SK-N-SH (cell line): ENCODE measurements around the gene POU2AF2. TPM values are rescaled to one million over a fixed set of nuclear protein-coding genes. Genes with fewer than 3 reads are reported as not detected.

ENCODE experiments used
- CTCF ChIA-PET: fragments of 300-600, 350-600 bp; formaldehyde crosslinking; extraction: SDS; loops from one replicate; lab custom pipeline; 2021; lab: Yijun Ruan, JAX
- POLR2A ChIA-PET: fragments of 350-600 bp; sonication (Branson Sonifier 250); formaldehyde crosslinking; extraction: SDS; loops from one replicate; lab custom pipeline; 2020; ENCODE audit warnings: antibody characterized with exemption, inconsistent platforms; lab: Yijun Ruan, JAX
- DNase-seq: peaks from one replicate; pipeline ENCODE4 v3.0.0; 2012
- H2AFZ ChIP-seq: fragments of 200-600 bp; sonication (generic); 2 replicates; pipeline ENCODE4 v1.8.1; 2016; ENCODE audit warnings: antibody characterized with exemption, mild to moderate bottlenecking, low read depth
- H3F3A ChIP-seq: fragments of 200-600 bp; sonication (generic); replicated peaks from 2 replicates; pipeline ENCODE3; 2016; ENCODE audit warnings: antibody characterized with exemption, mild to moderate bottlenecking; ENCODE audit not compliant: insufficient read depth
- H3K27ac ChIP-seq, 2 experiments: fragments of 200-500 bp in 1 of 2; fragments of 200-600 bp in 1 of 2; sonication (Bioruptor generic) in 1 of 2; sonication (generic), shearing (Covaris generic) in 1 of 2; 2 replicates each; pipeline versions ENCODE4 v1.5.1 to v1.6.1; 2014 to 2016; ENCODE audit warnings: low read depth in 2 of 2, inconsistent platforms in 1 of 2, low read length in 1 of 2, mild to moderate bottlenecking in 1 of 2, mixed read lengths in 1 of 2
- H3K27me3 ChIP-seq: fragments of 200-600 bp; sonication (generic), shearing (Covaris generic); 2 replicates; pipeline ENCODE4 v1.6.1; 2016; ENCODE audit warnings: mixed run types; ENCODE audit not compliant: insufficient read depth
- H3K36me3 ChIP-seq, 2 experiments: fragments of 200-500 bp in 1 of 2; fragments of 200-600 bp in 1 of 2; sonication (Bioruptor generic) in 1 of 2; sonication (generic) in 1 of 2; replicated peaks in 1 of 2; 2 replicates each; pipeline versions ENCODE3 to v1.5.1; 2014 to 2016; ENCODE audit warnings: low read length in 1 of 2, mild to moderate bottlenecking in 1 of 2; ENCODE audit not compliant: insufficient read depth in 2 of 2, control insufficient read depth in 1 of 2
- H3K4me1 ChIP-seq, 2 experiments: fragments of 200-500 bp in 1 of 2; fragments of 200-600 bp in 1 of 2; sonication (Bioruptor generic) in 1 of 2; sonication (generic), shearing (Covaris generic) in 1 of 2; 2 replicates each; pipeline versions ENCODE4 v1.5.1 to v1.6.1; 2014 to 2016; ENCODE audit warnings: low read depth in 1 of 2, low read length in 1 of 2, mixed run types in 1 of 2; ENCODE audit not compliant: insufficient read depth in 2 of 2, control insufficient read depth in 1 of 2
- H3K4me2 ChIP-seq: fragments of 200-600 bp; sonication (generic), shearing (Covaris generic); 2 replicates; pipeline ENCODE4 v1.6.1; 2017; ENCODE audit warnings: mixed run types
- H3K4me3 ChIP-seq, 2 experiments: fragments of 200-500 bp in 1 of 2; fragments of 200-600 bp in 1 of 2; sonication (Bioruptor generic) in 1 of 2; sonication (generic), shearing (Covaris generic) in 1 of 2; 2 replicates each; pipeline versions ENCODE4 v1.5.1 to v1.8.1; 2014 to 2016; ENCODE audit warnings: low read depth in 2 of 2, inconsistent platforms in 1 of 2, low read length in 1 of 2, mild to moderate bottlenecking in 1 of 2, mixed read lengths in 1 of 2, moderate library complexity in 1 of 2
- H3K79me2 ChIP-seq: fragments of 200-600 bp; sonication (generic); 2 replicates; pipeline ENCODE4 v1.8.1; 2017; ENCODE audit warnings: mild to moderate bottlenecking; ENCODE audit not compliant: insufficient read depth
- H3K9ac ChIP-seq: fragments of 200-600 bp; sonication (generic); 2 replicates; pipeline ENCODE4 v1.6.1; 2017; ENCODE audit warnings: mixed run types
- H3K9me2 ChIP-seq: fragments of 200-600 bp; sonication (generic); 2 replicates; pipeline ENCODE4 v1.6.1; 2017; ENCODE audit warnings: mixed run types
- H3K9me3 ChIP-seq: fragments of 200-600 bp; sonication (generic); 2 replicates; pipeline ENCODE4 v1.6.1; 2017; ENCODE audit warnings: mixed run types, mild to moderate bottlenecking, moderate library complexity
- H4K20me1 ChIP-seq: fragments of 200-600 bp; sonication (generic); 2 replicates; pipeline ENCODE4 v1.6.1; 2017; ENCODE audit warnings: mild to moderate bottlenecking, mixed run types; ENCODE audit not compliant: insufficient read depth
- CHD2 ChIP-seq: fragments of 150-350 bp; IDR thresholded peaks from 2 replicates; pipeline ENCODE4 v1.6.1; 2018; ENCODE audit warnings: low read length; ENCODE audit not compliant: partially characterized antibody
- ELF1 ChIP-seq: IDR thresholded peaks from 2 replicates; pipeline ENCODE4 v1.4.0; 2012
- GABPA ChIP-seq: IDR thresholded peaks from 2 replicates; pipeline ENCODE4 v1.4.0; 2012; ENCODE audit warnings: low read depth, mild to moderate bottlenecking
- GATA2 ChIP-seq: sonication (generic); formaldehyde crosslinking; IDR thresholded peaks from 2 replicates; pipeline ENCODE4 v1.5.0; 2020; ENCODE audit warnings: mild to moderate bottlenecking, missing genetic modification reagents
- IRF3 ChIP-seq: fragments of 150-350 bp; IDR thresholded peaks from 2 replicates; pipeline ENCODE4 v1.6.1; 2016; ENCODE audit warnings: mild to moderate bottlenecking, low read depth, low read length
- JUND ChIP-seq: IDR thresholded peaks from 2 replicates; pipeline ENCODE4 v1.4.0; 2012
- MXI1 ChIP-seq: IDR thresholded peaks from 2 replicates; pipeline ENCODE4 v1.6.1; 2012; ENCODE audit warnings: mild to moderate bottlenecking, low read depth, low read length, improper control_type of control experiment
- NFIC ChIP-seq: IDR thresholded peaks from 2 replicates; pipeline ENCODE4 v1.4.0; 2012; ENCODE audit warnings: borderline replicate concordance
- NRF1 ChIP-seq: IDR thresholded peaks from 2 replicates; pipeline ENCODE4 v1.6.1; 2012; ENCODE audit warnings: low read depth, mild to moderate bottlenecking, low read length
- PBX3 ChIP-seq: IDR thresholded peaks from 2 replicates; pipeline ENCODE4; 2012
- RAD21 ChIP-seq: IDR thresholded peaks from 2 replicates; pipeline ENCODE4 v1.6.1; 2012; ENCODE audit warnings: mild to moderate bottlenecking, low read length
- RXRA ChIP-seq: IDR thresholded peaks from 2 replicates; pipeline ENCODE4 v1.4.0; 2012; ENCODE audit warnings: low read depth, mild to moderate bottlenecking, borderline replicate concordance
- SIN3A ChIP-seq: IDR thresholded peaks from 2 replicates; pipeline ENCODE4 v1.6.1; 2012; ENCODE audit warnings: low read depth, mild to moderate bottlenecking, low read length, moderate library complexity, borderline replicate concordance
- SMC3 ChIP-seq: IDR thresholded peaks from 2 replicates; pipeline ENCODE4 v1.6.1; 2012; ENCODE audit warnings: low read depth, low read length, improper control_type of control experiment
- TCF12 ChIP-seq: IDR thresholded peaks from 2 replicates; pipeline ENCODE4 v1.4.0; 2012
- TEAD4 ChIP-seq: IDR thresholded peaks from 2 replicates; pipeline ENCODE4 v1.4.0; 2012; ENCODE audit warnings: mild to moderate bottlenecking, borderline replicate concordance; ENCODE audit not compliant: insufficient read depth
- USF1 ChIP-seq: IDR thresholded peaks from 2 replicates; pipeline ENCODE4 v1.4.0; 2012; ENCODE audit warnings: low read depth, borderline replicate concordance
- ZBTB33 ChIP-seq: IDR thresholded peaks from 2 replicates; pipeline ENCODE4 v1.4.0; 2012; ENCODE audit warnings: low read depth, borderline replicate concordance
- WGBS: methylation state at CpG from one replicate; pipeline ENCODE4 v1.1.6; 2017; ENCODE audit warnings: low lambda C conversion rate; 5-methylcytosine and 5-hydroxymethylcytosine counted together
- polyA plus RNA-seq, 3 experiments: library from polyadenylated mRNA; depleted of rRNA; stranded (reverse); fragments of >200 nt; gene quantifications; 2 replicates each; pipeline ENCODE4 v1.2.3, GENCODE V29; 2012
- TF ChIP-seq, protein P1 (sequence below): IDR thresholded peaks from 2 replicates; pipeline ENCODE4 v1.6.1; 2012; ENCODE audit warnings: mild to moderate bottlenecking, low read depth, low read length, moderate library complexity

POU2AF2 gene
- polyA plus RNA-seq, 1 of the 3 experiments (the other 2 are of a cell fraction) = 0.15 TPM

DNA sequence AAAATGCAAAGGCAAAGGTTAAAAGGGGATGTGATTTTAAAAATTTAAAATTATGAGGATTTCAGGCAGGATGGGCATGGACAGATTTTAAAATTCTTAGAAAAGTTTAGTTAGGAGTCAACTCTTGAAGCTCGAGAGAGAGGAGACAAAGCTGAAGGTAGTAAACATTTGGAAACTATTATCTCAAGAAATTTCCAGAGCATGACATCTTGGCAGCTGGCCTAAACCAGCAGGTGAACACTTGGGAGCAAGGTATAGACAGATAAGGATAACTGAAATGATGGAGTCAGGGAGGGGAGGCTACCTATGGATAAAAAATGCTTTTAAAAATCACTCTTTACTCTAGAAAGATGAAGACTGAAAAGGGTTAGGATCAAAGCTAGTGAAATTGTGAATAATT is 66.6 kb downstream of the POU2AF2 start:
- no peak overlapping the region for H2AFZ ChIP-seq
- WGBS = 23% methylated on average over 1 of the region's 1 CpG
- no peaks in the 10 kb centered on the region for H3K79me2 ChIP-seq
- no peaks in the 10 kb centered on the region for H3K9me3 ChIP-seq
- H3K27me3 ChIP-seq = peaks cover 16% of the 10 kb centered on the region; the same call in 1 of the 2 replicates
- no peaks in the 10 kb centered on the region for H4K20me1 ChIP-seq
- no peaks in the 10 kb centered on the region for H3K36me3 ChIP-seq
- H3K27ac ChIP-seq = no peak overlapping the region
- ChIA-PET CTCF (interaction anchor here (1.1 to 4.8 kb wide), 3 partner anchors 13 to 29 kb away, joined by 3 to 22 read pairs (median 7); partner anchors contain the start of gene POU2AF3), POLR2A (no interaction called here)
- H3K4me3 ChIP-seq = no peak overlapping the region
- TF ChIP-seq MXI1 = no peak
- no peak for TF ChIP-seq RXRA
- TF ChIP-seq GABPA = no peak
- no peak for TF ChIP-seq JUND
- no peak for TF ChIP-seq TCF12
- no peak for TF ChIP-seq TEAD4
- no peak for TF ChIP-seq SIN3A
- TF ChIP-seq, protein P1, sequence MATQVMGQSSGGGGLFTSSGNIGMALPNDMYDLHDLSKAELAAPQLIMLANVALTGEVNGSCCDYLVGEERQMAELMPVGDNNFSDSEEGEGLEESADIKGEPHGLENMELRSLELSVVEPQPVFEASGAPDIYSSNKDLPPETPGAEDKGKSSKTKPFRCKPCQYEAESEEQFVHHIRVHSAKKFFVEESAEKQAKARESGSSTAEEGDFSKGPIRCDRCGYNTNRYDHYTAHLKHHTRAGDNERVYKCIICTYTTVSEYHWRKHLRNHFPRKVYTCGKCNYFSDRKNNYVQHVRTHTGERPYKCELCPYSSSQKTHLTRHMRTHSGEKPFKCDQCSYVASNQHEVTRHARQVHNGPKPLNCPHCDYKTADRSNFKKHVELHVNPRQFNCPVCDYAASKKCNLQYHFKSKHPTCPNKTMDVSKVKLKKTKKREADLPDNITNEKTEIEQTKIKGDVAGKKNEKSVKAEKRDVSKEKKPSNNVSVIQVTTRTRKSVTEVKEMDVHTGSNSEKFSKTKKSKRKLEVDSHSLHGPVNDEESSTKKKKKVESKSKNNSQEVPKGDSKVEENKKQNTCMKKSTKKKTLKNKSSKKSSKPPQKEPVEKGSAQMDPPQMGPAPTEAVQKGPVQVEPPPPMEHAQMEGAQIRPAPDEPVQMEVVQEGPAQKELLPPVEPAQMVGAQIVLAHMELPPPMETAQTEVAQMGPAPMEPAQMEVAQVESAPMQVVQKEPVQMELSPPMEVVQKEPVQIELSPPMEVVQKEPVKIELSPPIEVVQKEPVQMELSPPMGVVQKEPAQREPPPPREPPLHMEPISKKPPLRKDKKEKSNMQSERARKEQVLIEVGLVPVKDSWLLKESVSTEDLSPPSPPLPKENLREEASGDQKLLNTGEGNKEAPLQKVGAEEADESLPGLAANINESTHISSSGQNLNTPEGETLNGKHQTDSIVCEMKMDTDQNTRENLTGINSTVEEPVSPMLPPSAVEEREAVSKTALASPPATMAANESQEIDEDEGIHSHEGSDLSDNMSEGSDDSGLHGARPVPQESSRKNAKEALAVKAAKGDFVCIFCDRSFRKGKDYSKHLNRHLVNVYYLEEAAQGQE = no peak
- no peak for TF ChIP-seq CHD2
- no peak for TF ChIP-seq NRF1
- no peak for TF ChIP-seq USF1
- no peak for TF ChIP-seq SMC3
- no peaks in the 10 kb centered on the region for H3K9me2 ChIP-seq
- peaks cover 0 to 4% of the 10 kb centered on the region in 2 experiments; a peak in 1 of 4 replicates for H3K4me1 ChIP-seq
- H3K9ac ChIP-seq = no peak overlapping the region
- DNase-seq = no peak
- no peaks in the 10 kb centered on the region for H3F3A ChIP-seq
- no peak overlapping the region for H3K4me2 ChIP-seq

- DNase-seq = no peak
- Histone ChIP-seq H3K9me3 (no peaks in the 10 kb centered on the region), H3K27me3 (no peaks in the 10 kb centered on the region; the same call in 1 of the 2 replicates), H3K9ac (no peak overlapping the region), H3K4me3 (no peak overlapping the region), H3K27ac (no peak overlapping the region), H4K20me1 (no peaks in the 10 kb centered on the region), H3K4me2 (no peak overlapping the region), H3F3A (no peaks in the 10 kb centered on the region), H3K4me1 (no peaks in the 10 kb centered on the region), H3K79me2 (no peaks in the 10 kb centered on the region), H3K36me3 (no peaks in the 10 kb centered on the region), H3K9me2 (no peaks in the 10 kb centered on the region), H2AFZ (no peak overlapping the region)
- POLR2A ChIA-PET = no interaction called here
- 32% methylated on average over 6 of the region's 6 CpGs for WGBS
- CTCF ChIA-PET = interaction anchor here (0.6 to 1.2 kb wide), 2 partner anchors 104 to 149 kb away, joined by 3 to 4 read pairs; no protein-coding TSS in a partner anchor
- no peak for TF ChIP-seq ELF1
- TF ChIP-seq ZBTB33 = no peak
- no peak for TF ChIP-seq RXRA
- no peak for TF ChIP-seq GATA2 (CRISPR knock-in tag)
- TF ChIP-seq NFIC = no peak
- no peak for TF ChIP-seq IRF3
- TF ChIP-seq RAD21 = no peak
- TF ChIP-seq PBX3 = no peak
Measured at GRCh38 chr11:111319296-111319695, 73.8 kb downstream of the POU2AF2 start.
